ENCODE data around the gene CUX1.
"Not testable (repeated sequence)": the region's sequence is repeated elsewhere in the genome, so short reads cannot be mapped to it uniquely, and the experiment has no call there.

The CUX1 gene

GRCh38 chr7:102165136-102165535, 347.7 kb downstream of the CUX1 start:
- DNase-seq, result no peak

- no peak for DNase-seq
Measured at GRCh38 chr7:102167254-102167653, 349.8 kb downstream of the CUX1 start.

- no peak for DNase-seq
Measured at GRCh38 chr7:102169651-102170392, 352.4 kb downstream of the CUX1 start.

- DNase-seq, result no peak
Measured at GRCh38 chr7:102170393-102170970, 353.1 kb downstream of the CUX1 start.

GRCh38 chr7:102173669-102174068, 356.2 kb downstream of the CUX1 start:
- no peak for DNase-seq

GRCh38 chr7:102175423-102176170, 358.2 kb downstream of the CUX1 start:
- no peak for DNase-seq

- DNase-seq, result no peak
Measured at GRCh38 chr7:102178410-102178809, 361.0 kb downstream of the CUX1 start.

GRCh38 chr7:102180727-102181126, 363.3 kb downstream of the CUX1 start:
- DNase-seq, result no peak

- no peak for DNase-seq
Measured at GRCh38 chr7:102181517-102181916, 364.1 kb downstream of the CUX1 start.

GRCh38 chr7:102182016-102182415, 364.6 kb downstream of the CUX1 start:
- DNase-seq, result no peak

GRCh38 chr7:102183848-102184247, 366.4 kb downstream of the CUX1 start:
- not testable (repeated sequence) for DNase-seq

GRCh38 chr7:102184303-102184702, 366.9 kb downstream of the CUX1 start:
- no peak for DNase-seq

- DNase-seq, result no peak
Measured at GRCh38 chr7:102185796-102186195, 368.4 kb downstream of the CUX1 start.

GRCh38 chr7:102186306-102186705, 368.9 kb downstream of the CUX1 start:
- DNase-seq, result no peak

- no peak for DNase-seq
Measured at GRCh38 chr7:102188746-102189145, 371.3 kb downstream of the CUX1 start.

GRCh38 chr7:102189756-102190155, 372.3 kb downstream of the CUX1 start:
- DNase-seq, result no peak

GRCh38 chr7:102190776-102191350, 373.4 kb downstream of the CUX1 start:
- no peak for DNase-seq

- DNase-seq, result no peak
Measured at GRCh38 chr7:102191556-102192379, 374.3 kb downstream of the CUX1 start.

- no peak for DNase-seq
Measured at GRCh38 chr7:102192790-102193189, 375.4 kb downstream of the CUX1 start.

- no peak for DNase-seq
Measured at GRCh38 chr7:102193806-102194205, 376.4 kb downstream of the CUX1 start.

- DNase-seq, result no peak
Measured at GRCh38 chr7:102195361-102195760, 377.9 kb downstream of the CUX1 start.

- no peak for DNase-seq
Measured at GRCh38 chr7:102196028-102196427, 378.6 kb downstream of the CUX1 start.

- no peak for DNase-seq
Measured at GRCh38 chr7:102197161-102197560, 379.7 kb downstream of the CUX1 start.
